Natural killer cell (primary cell): ENCODE results near the gene STXBP6. TPM values are rescaled to one million over a fixed set of nuclear protein-coding genes. Genes with fewer than 3 reads are reported as not detected.

ENCODE experiments used
- ATAC-seq, 3 donors: fragments of 150-1000 bp in 2 of 3; fragments of 200-7000 bp in 1 of 3; cut with Tn5 transposase; 1 replicate in 1 of 3; 2 replicates in 2 of 3; pipeline ENCODE4 v1.10.0; 2021; ENCODE audit warnings: mild to moderate bottlenecking in 2 of 3, moderate library complexity in 2 of 3
- DNase-seq, 2 donors: peaks; one replicate each; pipeline versions ENCODE4 v3.0.0 to v3.0.0-alpha.2; 2013 to 2021; ENCODE audit warnings: mixed read lengths in 1 of 2
- H3K27ac ChIP-seq: one replicate; pipeline ENCODE4 v1.5.1; 2013; ENCODE audit warnings: mild to moderate bottlenecking, low read length
- H3K27me3 ChIP-seq: one replicate; pipeline ENCODE4 v1.6.1; 2013; ENCODE audit warnings: low read length; ENCODE audit not compliant: control insufficient read depth, insufficient read depth
- H3K36me3 ChIP-seq: one replicate; pipeline ENCODE4 v1.6.1; 2013; ENCODE audit warnings: low read length; ENCODE audit not compliant: control insufficient read depth, insufficient read depth
- H3K4me1 ChIP-seq: one replicate; pipeline ENCODE4 v1.6.1; 2013; ENCODE audit warnings: low read length; ENCODE audit not compliant: control insufficient read depth, insufficient read depth
- H3K4me3 ChIP-seq: one replicate; pipeline ENCODE4 v1.5.1; 2013; ENCODE audit warnings: low read length
- H3K9me3 ChIP-seq: one replicate; pipeline ENCODE4 v1.6.1; 2013; ENCODE audit warnings: low read length; ENCODE audit not compliant: control insufficient read depth, insufficient read depth
- H3K27ac Mint-ChIP-seq, 2 donors: one replicate each; pipeline ENCODE4 v1.8.0; 2022; ENCODE audit warnings: mild to moderate bottlenecking in 2 of 2, mixed read lengths in 2 of 2, moderate library complexity in 1 of 2
- H3K27me3 Mint-ChIP-seq, 2 donors: one replicate each; pipeline ENCODE4 v1.8.0; 2022; ENCODE audit warnings: low read depth in 2 of 2, mixed read lengths in 2 of 2
- H3K36me3 Mint-ChIP-seq: one replicate; pipeline ENCODE4 v1.8.0; 2022; ENCODE audit warnings: mixed read lengths
- H3K4me1 Mint-ChIP-seq, 2 donors: one replicate each; pipeline ENCODE4 v1.8.0; 2022; ENCODE audit warnings: mixed read lengths in 2 of 2
- H3K4me3 Mint-ChIP-seq: one replicate; pipeline ENCODE4 v1.8.0; 2022; ENCODE audit warnings: mild to moderate bottlenecking, moderate library complexity, mixed read lengths
- H3K9me3 Mint-ChIP-seq, 2 donors: one replicate each; pipeline ENCODE4 v1.8.0; 2022; ENCODE audit warnings: mixed read lengths in 2 of 2
- WGBS: methylation state at CpG from one replicate; pipeline ENCODE4 v1.1.7; 2013; ENCODE audit warnings: missing lambda C conversion rate; ENCODE audit not compliant: insufficient coverage; 5-methylcytosine and 5-hydroxymethylcytosine counted together
- intact Hi-C: fragments of 100-400 bp; cut with micrococcal nuclease; formaldehyde crosslinking; loops from one replicate; pipeline ENCODE4 v1.14.2; 2022
- total RNA-seq, 4 donors: library from RNA; stranded (reverse); fragments of 120-200 nt in 1 of 4; gene quantifications; one replicate each; pipeline versions ENCODE4 v1.2.3 to v1.2.4, GENCODE V29; 2013 to 2022
- TF ChIP-seq, protein P1 (sequence below): fragments of 200-600 bp; IDR thresholded peaks from one replicate; pipeline ENCODE4 v1.8.0; 2022; ENCODE audit warnings: antibody characterized with exemption

Gene STXBP6
- total RNA-seq, 3 donors from 2014 or later (not counting 1 experiment from before 2014, with no cell fraction given): 0.20 TPM; not detected in 2

DNA sequence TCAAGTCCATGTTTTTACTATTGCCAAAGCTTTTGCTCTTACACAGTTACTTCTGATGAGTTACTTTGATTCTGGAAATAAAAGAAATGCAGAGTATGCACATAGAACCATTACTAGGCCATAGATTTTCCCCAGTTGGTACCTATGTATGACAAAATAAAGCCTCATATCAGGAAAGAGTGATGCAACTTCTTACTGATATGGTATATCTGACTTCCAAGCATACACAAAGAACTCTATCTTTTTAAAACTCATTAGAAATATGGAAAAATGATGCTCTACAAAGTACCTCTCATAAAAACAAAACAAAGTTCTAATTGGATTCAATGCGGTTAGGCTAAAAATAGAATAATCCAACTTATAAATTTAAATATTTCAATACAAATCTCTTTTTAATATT is 92.1 kb downstream of the STXBP6 start:
- Mint-ChIP-seq H3K27me3 (peaks cover 10 to 13% of the 10 kb centered on the region in 2 donors), H3K36me3 (no peaks in the 10 kb centered on the region), H3K9me3 (no peaks in the 10 kb centered on the region), H3K4me1 (peaks cover 0 to 7% of the 10 kb centered on the region in 2 donors), H3K27ac (no peak overlapping the region), H3K4me3 (no peak overlapping the region)
- Histone ChIP-seq H3K36me3 (no peaks in the 10 kb centered on the region), H3K27ac (no peak overlapping the region), H3K4me3 (no peak overlapping the region), H3K27me3 (no peaks in the 10 kb centered on the region), H3K9me3 (no peaks in the 10 kb centered on the region), H3K4me1 (no peaks in the 10 kb centered on the region)
- DNase-seq (no peak), ATAC-seq (no peak)
- intact Hi-C loops: no loop called here
- 100% methylated on average over 1 of the region's 1 CpG for WGBS
- TF ChIP-seq, protein P1, sequence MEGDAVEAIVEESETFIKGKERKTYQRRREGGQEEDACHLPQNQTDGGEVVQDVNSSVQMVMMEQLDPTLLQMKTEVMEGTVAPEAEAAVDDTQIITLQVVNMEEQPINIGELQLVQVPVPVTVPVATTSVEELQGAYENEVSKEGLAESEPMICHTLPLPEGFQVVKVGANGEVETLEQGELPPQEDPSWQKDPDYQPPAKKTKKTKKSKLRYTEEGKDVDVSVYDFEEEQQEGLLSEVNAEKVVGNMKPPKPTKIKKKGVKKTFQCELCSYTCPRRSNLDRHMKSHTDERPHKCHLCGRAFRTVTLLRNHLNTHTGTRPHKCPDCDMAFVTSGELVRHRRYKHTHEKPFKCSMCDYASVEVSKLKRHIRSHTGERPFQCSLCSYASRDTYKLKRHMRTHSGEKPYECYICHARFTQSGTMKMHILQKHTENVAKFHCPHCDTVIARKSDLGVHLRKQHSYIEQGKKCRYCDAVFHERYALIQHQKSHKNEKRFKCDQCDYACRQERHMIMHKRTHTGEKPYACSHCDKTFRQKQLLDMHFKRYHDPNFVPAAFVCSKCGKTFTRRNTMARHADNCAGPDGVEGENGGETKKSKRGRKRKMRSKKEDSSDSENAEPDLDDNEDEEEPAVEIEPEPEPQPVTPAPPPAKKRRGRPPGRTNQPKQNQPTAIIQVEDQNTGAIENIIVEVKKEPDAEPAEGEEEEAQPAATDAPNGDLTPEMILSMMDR: no peak

- Histone ChIP-seq H3K4me3 (no peak overlapping the region), H3K4me1 (no peaks in the 10 kb centered on the region), H3K27me3 (no peaks in the 10 kb centered on the region), H3K9me3 (no peaks in the 10 kb centered on the region), H3K36me3 (no peaks in the 10 kb centered on the region), H3K27ac (no peak overlapping the region)
- TF ChIP-seq, protein P1: no peak
- intact Hi-C loops: no loop called here
- WGBS: 94% methylated on average over 4 of the region's 4 CpGs
- H3K36me3 Mint-ChIP-seq: no peaks in the 10 kb centered on the region
- no peaks in the 10 kb centered on the region for H3K9me3 Mint-ChIP-seq
- H3K27ac Mint-ChIP-seq: no peak overlapping the region
- no peak for ATAC-seq
- peaks cover 0 to 7% of the 10 kb centered on the region in 2 donors for H3K4me1 Mint-ChIP-seq
- peaks cover 10 to 13% of the 10 kb centered on the region in 2 donors for H3K27me3 Mint-ChIP-seq
- no peak for DNase-seq
- no peak overlapping the region for H3K4me3 Mint-ChIP-seq
Observed at GRCh38 chr14:24956104-24956503, 93.8 kb downstream of the STXBP6 start.

DNA sequence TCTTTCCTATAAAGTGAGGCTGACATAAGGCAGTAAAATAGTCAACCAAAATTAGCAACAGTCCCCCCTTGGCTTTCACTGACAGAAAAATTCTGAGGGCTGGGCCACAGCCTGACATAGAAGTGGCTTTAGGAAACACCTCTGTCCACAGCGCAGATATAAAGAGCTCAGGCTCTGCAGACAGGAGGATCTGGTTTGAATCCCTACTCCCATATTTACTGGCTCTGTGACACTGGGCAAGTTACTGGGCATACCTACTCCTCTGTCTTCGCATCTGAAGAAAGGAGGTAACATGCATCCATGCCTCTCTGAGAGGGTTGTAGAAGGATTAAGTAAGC is 95.3 kb downstream of the STXBP6 start:
- H3K4me1 Mint-ChIP-seq: peaks cover 0 to 7% of the 10 kb centered on the region in 2 donors
- Histone ChIP-seq H3K27ac (no peak overlapping the region), H3K27me3 (no peaks in the 10 kb centered on the region), H3K9me3 (no peaks in the 10 kb centered on the region), H3K4me3 (no peak overlapping the region), H3K36me3 (no peaks in the 10 kb centered on the region), H3K4me1 (no peaks in the 10 kb centered on the region)
- H3K4me3 Mint-ChIP-seq: no peak overlapping the region
- H3K9me3 Mint-ChIP-seq: no peaks in the 10 kb centered on the region
- ATAC-seq (no peak), DNase-seq (no peak)
- no peaks in the 10 kb centered on the region for H3K36me3 Mint-ChIP-seq
- 100% methylated on average over 2 of the region's 2 CpGs for WGBS
- intact Hi-C loops: no loop called here
- no peak overlapping the region for H3K27ac Mint-ChIP-seq
- peaks cover 13 to 18% of the 10 kb centered on the region in 2 donors for H3K27me3 Mint-ChIP-seq
- TF ChIP-seq, protein P1: no peak

GRCh38 chr14:24954037-24954699 is 95.8 kb downstream of the STXBP6 start:
- no peaks in the 10 kb centered on the region for H3K36me3 ChIP-seq
- Mint-ChIP-seq H3K27ac (no peak overlapping the region), H3K4me1 (peaks cover 0 to 7% of the 10 kb centered on the region in 2 donors), H3K36me3 (no peaks in the 10 kb centered on the region), H3K9me3 (no peaks in the 10 kb centered on the region), H3K4me3 (no peak overlapping the region), H3K27me3 (peaks cover 13 to 20% of the 10 kb centered on the region in 2 donors)
- TF ChIP-seq, protein P1: no peak
- no peaks in the 10 kb centered on the region for H3K27me3 ChIP-seq
- no peaks in the 10 kb centered on the region for H3K9me3 ChIP-seq
- H3K27ac ChIP-seq: no peak overlapping the region
- H3K4me3 ChIP-seq: no peak overlapping the region
- no peak for DNase-seq
- no peaks in the 10 kb centered on the region for H3K4me1 ChIP-seq
- no peak for ATAC-seq
- intact Hi-C loops: no loop called here
- 93% methylated on average over 3 of the region's 4 CpGs for WGBS
